ENCODE measurements around the gene SYNE4.

Gene SYNE4

GRCh38 chr19:35993923-35994598 lies 14.6 kb downstream of the SYNE4 start:
- DNase-seq (ENCODE audit: low read depth): no peak

GRCh38 chr19:35992907-35993765 lies 15.5 kb downstream of the SYNE4 start:
- H3K4me3 ChIP-seq (ENCODE audit: low read depth, low read length): no peak overlapping the region
- no peak for TF ChIP-seq MYC (IDR thresholded peaks at IDR 0.05; ENCODE audit: low read depth, low read length)
- no peak for TF ChIP-seq POLR2A (IDR thresholded peaks at IDR 0.05; ENCODE audit: extremely low read depth, insufficient read length)
- no peak for TF ChIP-seq CTCF (IDR thresholded peaks at IDR 0.05; ENCODE audit: low read depth, low read length)
- TF ChIP-seq MAX (IDR thresholded peaks at IDR 0.05; ENCODE audit: low read depth, low read length): no peak
- DNase-seq (ENCODE audit: low read depth): no peak

More at GRCh38 chr19:35993923-35994598, 14.6 kb downstream of the SYNE4 start:
- H3K4me3 ChIP-seq (ENCODE audit: low read depth, low read length): no peak overlapping the region
- no peak for TF ChIP-seq MAX (IDR thresholded peaks at IDR 0.05; ENCODE audit: low read depth, low read length)
- TF ChIP-seq CTCF (IDR thresholded peaks at IDR 0.05; ENCODE audit: low read depth, low read length): no peak
- no peak for TF ChIP-seq MYC (IDR thresholded peaks at IDR 0.05; ENCODE audit: low read depth, low read length)
- TF ChIP-seq POLR2A (IDR thresholded peaks at IDR 0.05; ENCODE audit: extremely low read depth, insufficient read length): no peak

GRCh38 chr19:35991731-35992450 lies 16.7 kb downstream of the SYNE4 start:
- H3K4me3 ChIP-seq (ENCODE audit: low read depth, low read length): no peak overlapping the region
- no peak for DNase-seq (ENCODE audit: low read depth)
- TF ChIP-seq MYC (IDR thresholded peaks at IDR 0.05; ENCODE audit: low read depth, low read length) (no peak), CTCF (IDR thresholded peaks at IDR 0.05; ENCODE audit: low read depth, low read length) (no peak), POLR2A (IDR thresholded peaks at IDR 0.05; ENCODE audit: extremely low read depth, insufficient read length) (no peak)

- no peak overlapping the region for H3K4me3 ChIP-seq (ENCODE audit: low read depth, low read length)
- TF ChIP-seq MYC (IDR thresholded peaks at IDR 0.05; ENCODE audit: low read depth, low read length): no peak
- no peak for TF ChIP-seq CTCF (IDR thresholded peaks at IDR 0.05; ENCODE audit: low read depth, low read length)
- no peak for TF ChIP-seq MAX (IDR thresholded peaks at IDR 0.05; ENCODE audit: low read depth, low read length)
- no peak for TF ChIP-seq POLR2A (IDR thresholded peaks at IDR 0.05; ENCODE audit: extremely low read depth, insufficient read length)
- DNase-seq (ENCODE audit: low read depth): no peak
Measured at GRCh38 chr19:35990771-35991730, 17.6 kb downstream of the SYNE4 start.

GRCh38 chr19:35990156-35990555 lies 18.5 kb downstream of the SYNE4 start:
- no peak for TF ChIP-seq POLR2A (IDR thresholded peaks at IDR 0.05; ENCODE audit: extremely low read depth, insufficient read length)
- TF ChIP-seq MAX (IDR thresholded peaks at IDR 0.05; ENCODE audit: low read depth, low read length): no peak
- no peak for TF ChIP-seq MYC (IDR thresholded peaks at IDR 0.05; ENCODE audit: low read depth, low read length)
- TF ChIP-seq CTCF (IDR thresholded peaks at IDR 0.05; ENCODE audit: low read depth, low read length): no peak
- no peak overlapping the region for H3K4me3 ChIP-seq (ENCODE audit: low read depth, low read length)
- DNase-seq (ENCODE audit: low read depth): no peak

Data from NB4 (cell line).